Neural crest cell (in vitro differentiated cells): ENCODE data around the gene EXOC4. TPM values are rescaled to one million over a fixed set of nuclear protein-coding genes. Genes with fewer than 3 reads are reported as not detected.

Experiments used
- DNase-seq: peaks from one replicate; pipeline ENCODE4 v3.0.0; 2021; ENCODE audit warnings: low read depth, mixed read lengths, low spot score
- H3K27ac Mint-ChIP-seq: one replicate; pipeline ENCODE4 v1.8.0; 2021; ENCODE audit warnings: mild to moderate bottlenecking, mixed read lengths; ENCODE audit not compliant: unreplicated experiment
- H3K27me3 Mint-ChIP-seq: 2 replicates; pipeline ENCODE4 v1.8.0; 2021; ENCODE audit warnings: low read depth, mild to moderate bottlenecking, mixed read lengths
- H3K36me3 Mint-ChIP-seq: 2 replicates; pipeline ENCODE4 v1.8.0; 2021; ENCODE audit warnings: low read depth, mild to moderate bottlenecking, mixed read lengths
- H3K4me1 Mint-ChIP-seq: 2 replicates; pipeline ENCODE4 v1.8.0; 2021; ENCODE audit warnings: mixed read lengths
- H3K4me3 Mint-ChIP-seq: one replicate; pipeline ENCODE4 v1.8.0; 2021; ENCODE audit warnings: mild to moderate bottlenecking, mixed read lengths
- H3K9me3 Mint-ChIP-seq: 2 replicates; pipeline ENCODE4 v1.8.0; 2021; ENCODE audit warnings: mixed read lengths
- total RNA-seq: library from RNA; stranded (reverse); gene quantifications from 2 replicates; pipeline ENCODE4 v1.2.1, GENCODE V29; 2021
- TF ChIP-seq, protein P1 (sequence below): fragments of 200-600 bp; sonication (generic); conservative IDR thresholded peaks from 2 replicates; pipeline ENCODE4 v1.5.0; 2021; ENCODE audit warnings: antibody characterized with exemption, mild to moderate bottlenecking

The EXOC4 gene
- total RNA-seq, 1 donor from 2014 or later, result 79.7 TPM

DNA sequence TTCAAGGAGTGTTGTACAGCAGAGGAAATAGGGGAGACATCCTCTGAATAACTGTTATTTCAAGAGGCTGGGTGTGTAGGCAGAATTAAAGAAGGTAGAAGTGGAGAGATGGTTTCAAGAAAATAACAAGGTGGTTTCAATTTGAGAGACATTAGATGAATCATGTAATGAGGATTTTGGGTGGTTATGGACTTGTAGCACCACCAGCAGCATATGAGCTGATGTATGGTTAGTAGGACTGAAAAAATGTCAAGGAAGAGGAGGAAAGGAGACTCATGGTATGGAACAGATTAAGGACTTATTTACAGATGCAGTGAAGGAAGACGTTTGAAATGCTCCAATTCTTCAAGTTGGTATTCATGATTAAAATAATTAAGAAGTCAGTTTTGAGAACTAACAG is 166.2 kb downstream of the EXOC4 start:
- H3K36me3 Mint-ChIP-seq, result peaks cover 6% of the 10 kb centered on the region
- peaks cover 5% of the 10 kb centered on the region for H3K4me1 Mint-ChIP-seq
- H3K4me3 Mint-ChIP-seq, result no peak overlapping the region
- TF ChIP-seq, protein P1, sequence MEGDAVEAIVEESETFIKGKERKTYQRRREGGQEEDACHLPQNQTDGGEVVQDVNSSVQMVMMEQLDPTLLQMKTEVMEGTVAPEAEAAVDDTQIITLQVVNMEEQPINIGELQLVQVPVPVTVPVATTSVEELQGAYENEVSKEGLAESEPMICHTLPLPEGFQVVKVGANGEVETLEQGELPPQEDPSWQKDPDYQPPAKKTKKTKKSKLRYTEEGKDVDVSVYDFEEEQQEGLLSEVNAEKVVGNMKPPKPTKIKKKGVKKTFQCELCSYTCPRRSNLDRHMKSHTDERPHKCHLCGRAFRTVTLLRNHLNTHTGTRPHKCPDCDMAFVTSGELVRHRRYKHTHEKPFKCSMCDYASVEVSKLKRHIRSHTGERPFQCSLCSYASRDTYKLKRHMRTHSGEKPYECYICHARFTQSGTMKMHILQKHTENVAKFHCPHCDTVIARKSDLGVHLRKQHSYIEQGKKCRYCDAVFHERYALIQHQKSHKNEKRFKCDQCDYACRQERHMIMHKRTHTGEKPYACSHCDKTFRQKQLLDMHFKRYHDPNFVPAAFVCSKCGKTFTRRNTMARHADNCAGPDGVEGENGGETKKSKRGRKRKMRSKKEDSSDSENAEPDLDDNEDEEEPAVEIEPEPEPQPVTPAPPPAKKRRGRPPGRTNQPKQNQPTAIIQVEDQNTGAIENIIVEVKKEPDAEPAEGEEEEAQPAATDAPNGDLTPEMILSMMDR, result no peak
- no peak for DNase-seq
- H3K27ac Mint-ChIP-seq, result no peak overlapping the region
- H3K9me3 Mint-ChIP-seq, result peaks cover 3% of the 10 kb centered on the region
- no peaks in the 10 kb centered on the region for H3K27me3 Mint-ChIP-seq

DNA sequence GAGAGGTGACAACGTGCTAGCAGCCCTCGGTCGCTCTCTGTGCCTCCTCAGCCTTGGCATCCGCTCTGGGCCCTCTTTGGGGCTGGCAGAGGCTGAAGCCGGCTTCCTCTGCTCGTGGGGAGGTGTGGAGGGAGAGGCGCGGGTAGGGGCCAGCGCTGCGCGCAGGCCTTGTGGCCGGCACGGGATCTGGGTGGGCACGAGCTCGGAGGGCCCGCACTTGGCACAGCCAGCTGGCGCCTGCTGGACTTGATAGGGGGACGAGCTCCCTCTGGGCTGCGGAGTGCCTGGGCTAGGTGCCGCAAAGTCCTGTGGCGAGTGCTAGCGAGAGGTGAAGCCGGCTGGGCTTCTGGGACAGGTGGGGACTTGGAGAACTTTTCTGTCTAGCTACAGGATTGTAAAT is 170.7 kb downstream of the EXOC4 start:
- Mint-ChIP-seq H3K4me1 (peaks cover 9% of the 10 kb centered on the region), H3K9me3 (peaks cover 3% of the 10 kb centered on the region), H3K36me3 (peaks cover 25% of the 10 kb centered on the region), H3K4me3 (no peak overlapping the region), H3K27me3 (no peaks in the 10 kb centered on the region), H3K27ac (no peak overlapping the region)
- no peak for DNase-seq
- TF ChIP-seq, protein P1, result no peak

DNA sequence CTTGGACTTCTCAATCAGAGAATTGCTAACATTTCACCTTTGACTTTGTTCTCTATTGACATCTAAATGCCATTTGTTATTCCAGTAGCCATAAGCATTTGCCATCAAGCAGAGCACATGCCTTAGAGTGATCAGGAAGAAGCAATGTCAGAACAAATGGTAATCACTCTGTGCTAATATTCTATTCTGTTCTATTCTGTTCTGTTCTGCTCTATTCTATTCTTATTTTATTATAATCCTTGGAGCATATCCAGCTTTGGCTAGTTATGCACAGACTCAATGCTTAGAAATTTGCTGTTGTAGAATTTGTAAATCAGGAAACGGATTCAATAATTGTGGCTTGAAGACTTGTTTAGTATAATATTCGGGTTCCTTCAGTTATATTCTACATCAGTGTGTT is 175.4 kb downstream of the EXOC4 start:
- Mint-ChIP-seq H3K9me3 (peaks cover 3% of the 10 kb centered on the region), H3K4me3 (no peak overlapping the region), H3K36me3 (peaks cover 19% of the 10 kb centered on the region), H3K27ac (no peak overlapping the region), H3K4me1 (peaks cover 5% of the 10 kb centered on the region), H3K27me3 (no peaks in the 10 kb centered on the region)
- no peak for DNase-seq
- TF ChIP-seq, protein P1, result no peak

DNA sequence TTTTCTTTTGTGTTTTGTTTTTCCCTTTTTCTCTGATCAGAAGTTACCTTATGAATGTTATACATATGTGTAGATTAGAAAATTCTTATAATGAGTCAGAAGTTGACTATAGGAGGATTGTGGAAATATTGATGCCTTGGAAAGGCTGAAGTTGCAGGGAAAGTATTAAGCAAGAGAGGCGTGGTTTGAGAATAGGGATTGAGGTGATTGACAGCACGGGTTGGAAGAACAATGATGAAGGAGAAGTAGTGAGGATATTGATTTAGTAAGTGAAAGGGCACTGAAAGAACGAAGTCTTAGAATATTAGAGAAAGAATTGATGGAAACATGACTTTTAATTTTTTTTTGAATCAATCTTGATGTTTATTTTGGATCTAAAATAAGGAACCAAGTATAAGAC is 176.0 kb downstream of the EXOC4 start:
- no peak overlapping the region for H3K4me3 Mint-ChIP-seq
- H3K27ac Mint-ChIP-seq, result no peak overlapping the region
- TF ChIP-seq, protein P1, result no peak
- peaks cover 5% of the 10 kb centered on the region for H3K4me1 Mint-ChIP-seq
- H3K9me3 Mint-ChIP-seq, result peaks cover 3% of the 10 kb centered on the region
- no peak for DNase-seq
- H3K36me3 Mint-ChIP-seq, result peaks cover 19% of the 10 kb centered on the region
- no peaks in the 10 kb centered on the region for H3K27me3 Mint-ChIP-seq

DNA sequence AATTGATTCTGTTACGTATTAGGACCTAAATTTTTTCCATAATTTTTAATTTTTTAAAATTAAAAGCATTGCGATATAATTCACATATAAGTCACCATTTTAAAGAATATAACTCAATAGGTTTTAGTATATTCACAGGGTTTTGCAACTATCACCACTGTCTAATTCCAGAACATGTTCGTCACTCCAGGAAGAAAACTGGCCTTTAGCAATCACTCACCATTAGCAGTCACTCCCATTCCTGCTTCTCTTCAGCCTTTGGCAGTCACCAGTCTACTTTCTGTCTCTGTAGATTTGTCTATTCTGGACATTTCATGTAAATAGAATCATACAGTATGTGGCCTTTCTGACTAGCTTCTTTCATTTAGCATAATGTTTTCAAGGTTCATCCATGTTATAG is 176.5 kb downstream of the EXOC4 start:
- Mint-ChIP-seq H3K27ac (no peak overlapping the region), H3K9me3 (peaks cover 3% of the 10 kb centered on the region), H3K36me3 (peaks cover 15% of the 10 kb centered on the region), H3K4me1 (peaks cover 8% of the 10 kb centered on the region), H3K4me3 (no peak overlapping the region), H3K27me3 (no peaks in the 10 kb centered on the region)
- TF ChIP-seq, protein P1, result no peak
- no peak for DNase-seq

DNA sequence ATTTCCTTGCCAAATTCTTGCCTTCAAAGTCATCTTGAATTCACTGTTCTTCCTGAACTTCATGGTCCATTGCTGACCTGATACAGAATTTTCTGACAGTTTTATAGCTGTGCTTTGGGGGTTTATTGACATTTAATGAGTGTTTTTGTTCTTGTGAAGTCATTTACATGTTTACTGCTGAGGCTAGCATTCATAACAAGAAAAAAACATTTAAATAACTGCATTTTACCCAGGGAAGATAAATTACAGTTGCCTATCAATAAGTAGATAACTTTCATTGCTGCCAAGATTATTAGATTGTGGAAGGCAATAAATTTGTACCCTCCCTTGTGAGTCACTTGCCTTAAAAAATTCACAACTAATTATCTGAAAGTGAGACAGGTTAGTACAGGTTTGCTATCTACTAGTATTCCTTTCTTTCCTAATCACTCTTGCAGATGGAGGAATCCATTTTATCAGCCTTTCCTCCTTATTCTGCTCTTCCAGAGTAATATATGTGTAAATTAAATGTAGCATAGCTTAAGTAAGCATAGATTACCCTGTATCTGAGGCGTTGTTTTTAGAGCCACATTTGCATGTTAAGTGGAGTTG is 178.4 kb downstream of the EXOC4 start:
- Mint-ChIP-seq H3K27ac (no peak overlapping the region), H3K36me3 (peaks cover 2% of the 10 kb centered on the region), H3K9me3 (peaks cover 3% of the 10 kb centered on the region), H3K4me1 (peaks cover 19% of the 10 kb centered on the region), H3K27me3 (no peaks in the 10 kb centered on the region), H3K4me3 (no peak overlapping the region)
- TF ChIP-seq, protein P1, result no peak
- no peak for DNase-seq
